Caco-2 (cell line): ENCODE data around the gene ASCL5. TPM values are rescaled to one million over a fixed set of nuclear protein-coding genes. Genes with fewer than 3 reads are reported as not detected.
A peak's percentile ranks its signal among the peaks of the same experiment; 100 is the strongest.

Experiments
- BruUV-seq: library from RNA; stranded (reverse); fragments of 400-500 nt; replicated peaks from 2 replicates; lab custom pipeline; 2021; lab: Mats Ljungman, UMichigan
- CTCF ChIA-PET: fragments of 300-600 bp; sonication (Branson Sonifier 250); formaldehyde crosslinking; loops from one replicate; lab custom pipeline; 2022; ENCODE audit warnings: antibody characterized with exemption; lab: Charles Lee
- POLR2A ChIA-PET: fragments of 300-600 bp; sonication (Branson Sonifier 250); formaldehyde crosslinking; loops from one replicate; lab custom pipeline; 2022; ENCODE audit warnings: antibody characterized with exemption; lab: Charles Lee
- DNase-seq, 2 experiments: peaks; one replicate each; pipeline versions ENCODE4 v3.0.0 to v3.0.0-alpha.2; 2020 to 2022
- H3K27me3 ChIP-seq: replicated peaks from 2 replicates; pipeline ENCODE4 v1.6.0; 2011; ENCODE audit warnings: low read length; ENCODE audit not compliant: control insufficient read depth, insufficient read depth
- H3K36me3 ChIP-seq: 2 replicates; pipeline ENCODE4 v1.5.1; 2011; ENCODE audit warnings: low read length; ENCODE audit not compliant: control insufficient read depth, insufficient read depth
- H3K4me1 ChIP-seq: fragments of 250-450 bp; sonication (Bioruptor Pico); 2 replicates; pipeline ENCODE4 v1.5.1; 2020; ENCODE audit warnings: mild to moderate bottlenecking
- H3K4me3 ChIP-seq: 2 replicates; pipeline ENCODE4 v1.5.1; 2011; ENCODE audit warnings: low read depth, mild to moderate bottlenecking, control low read depth, low read length
- H3K9me3 ChIP-seq: fragments of 250-450 bp; sonication (Bioruptor Pico); 2 replicates; pipeline ENCODE4 v1.5.1; 2020; ENCODE audit warnings: mild to moderate bottlenecking, moderate library complexity
- H3K27ac Mint-ChIP-seq: one replicate; pipeline ENCODE4 v1.8.0; 2022; ENCODE audit warnings: mixed read lengths; ENCODE audit not compliant: unreplicated experiment
- H3K27me3 Mint-ChIP-seq: one replicate; pipeline ENCODE4 v1.8.0; 2022; ENCODE audit warnings: mixed read lengths; ENCODE audit not compliant: insufficient read depth, unreplicated experiment
- H3K36me3 Mint-ChIP-seq: one replicate; pipeline ENCODE4 v1.8.0; 2022; ENCODE audit warnings: mild to moderate bottlenecking, mixed read lengths; ENCODE audit not compliant: insufficient read depth, unreplicated experiment
- H3K4me1 Mint-ChIP-seq: one replicate; pipeline ENCODE4 v1.8.0; 2022; ENCODE audit warnings: low read depth, mixed read lengths; ENCODE audit not compliant: unreplicated experiment
- H3K4me3 Mint-ChIP-seq: one replicate; pipeline ENCODE4 v1.8.0; 2022; ENCODE audit warnings: mild to moderate bottlenecking, moderate library complexity, mixed read lengths; ENCODE audit not compliant: unreplicated experiment
- H3K9me3 Mint-ChIP-seq: one replicate; pipeline ENCODE4 v1.8.0; 2022; ENCODE audit warnings: mixed read lengths; ENCODE audit not compliant: unreplicated experiment
- CTCF ChIP-seq, 2 experiments: fragments of 200-600 bp in 1 of 2; IDR thresholded peaks; 1 replicate in 1 of 2; 2 replicates in 1 of 2; pipeline versions ENCODE4 v1.5.1 to v1.8.0; 2011 to 2022; ENCODE audit warnings: antibody characterized with exemption in 1 of 2, control low read depth in 1 of 2, inconsistent platforms in 1 of 2, low read depth in 1 of 2, low read length in 1 of 2, mild to moderate bottlenecking in 1 of 2, moderate library complexity in 1 of 2; ENCODE audit not compliant: insufficient read depth in 1 of 2, severe bottlenecking in 1 of 2, unreplicated experiment in 1 of 2
- intact Hi-C: fragments of 100-400 bp; cut with micrococcal nuclease; formaldehyde crosslinking; loops from one replicate; pipeline ENCODE4 v1.10.0; 2022; ENCODE audit not compliant: unreplicated experiment
- total RNA-seq: library from RNA; stranded (reverse); gene quantifications from 2 replicates; pipeline ENCODE4 v1.2.3, GENCODE V29; 2022

Gene ASCL5
- total RNA-seq, 1 experiment from 2014 or later, result 0.48 TPM

GRCh38 chr1:201123866-201124265 lies 3.1 kb downstream of the ASCL5 start:
- BruUV-seq, result no TSS peak
- no peaks in the 10 kb centered on the region for H3K4me1 ChIP-seq
- peaks cover 6% of the 10 kb centered on the region for H3K27me3 Mint-ChIP-seq
- H3K4me1 Mint-ChIP-seq, result no peaks in the 10 kb centered on the region
- H3K27ac Mint-ChIP-seq, result no peak overlapping the region
- H3K36me3 Mint-ChIP-seq, result no peaks in the 10 kb centered on the region
- H3K36me3 ChIP-seq, result no peaks in the 10 kb centered on the region
- DNase-seq, result no peak
- no peak overlapping the region for H3K4me3 ChIP-seq
- POLR2A ChIA-PET, result no interaction called here
- no peaks in the 10 kb centered on the region for H3K9me3 Mint-ChIP-seq
- no peak overlapping the region for H3K4me3 Mint-ChIP-seq
- H3K9me3 ChIP-seq, result no peaks in the 10 kb centered on the region
- no peaks in the 10 kb centered on the region; the same call in 1 of the 2 replicates for H3K27me3 ChIP-seq
- no peak for TF ChIP-seq CTCF (IDR thresholded peaks at IDR 0.05; ENCODE audit: insufficient read depth in 1 of 2, low read depth in 1 of 2, low read length in 1 of 2, severe bottlenecking in 1 of 2, unreplicated experiment in 1 of 2)
- intact Hi-C loops, result no loop called here
- CTCF ChIA-PET, result no interaction called here

- intact Hi-C loops, result no loop called here
- Histone ChIP-seq H3K27me3 (no peaks in the 10 kb centered on the region; the same call in 1 of the 2 replicates), H3K9me3 (no peaks in the 10 kb centered on the region), H3K4me1 (no peaks in the 10 kb centered on the region), H3K4me3 (no peak overlapping the region), H3K36me3 (no peaks in the 10 kb centered on the region)
- no TSS peak for BruUV-seq
- Mint-ChIP-seq H3K27ac (no peak overlapping the region), H3K4me3 (no peak overlapping the region), H3K27me3 (peaks cover 6% of the 10 kb centered on the region), H3K36me3 (no peaks in the 10 kb centered on the region), H3K4me1 (no peaks in the 10 kb centered on the region), H3K9me3 (no peaks in the 10 kb centered on the region)
- POLR2A ChIA-PET, result no interaction called here
- no peak for DNase-seq
- TF ChIP-seq CTCF (IDR thresholded peaks at IDR 0.05; ENCODE audit: insufficient read depth in 1 of 2, low read depth in 1 of 2, low read length in 1 of 2, severe bottlenecking in 1 of 2, unreplicated experiment in 1 of 2), result no peak
- CTCF ChIA-PET, result no interaction called here
Observed at GRCh38 chr1:201122321-201122957, 4.5 kb downstream of the ASCL5 start.

- ChIA-PET POLR2A (no interaction called here), CTCF (interaction anchor here (0.6 to 1.1 kb wide), 7 partner anchors 8 to 561 kb away, joined by 3 to 4 read pairs (median 4); no protein-coding TSS in a partner anchor)
- DNase-seq, result peak in 1 of 2 experiments; percentile 42
- no peaks in the 10 kb centered on the region for H3K4me1 Mint-ChIP-seq
- no peaks in the 10 kb centered on the region for H3K4me1 ChIP-seq
- no peaks in the 10 kb centered on the region for H3K36me3 Mint-ChIP-seq
- intact Hi-C loops, result no loop called here
- no peaks in the 10 kb centered on the region; the same call in 1 of the 2 replicates for H3K27me3 ChIP-seq
- H3K27ac Mint-ChIP-seq, result no peak overlapping the region
- peak; percentile 36 to 49 for TF ChIP-seq CTCF (IDR thresholded peaks at IDR 0.05; ENCODE audit: insufficient read depth in 1 of 2, low read depth in 1 of 2, low read length in 1 of 2, severe bottlenecking in 1 of 2, unreplicated experiment in 1 of 2)
- peaks cover 2% of the 10 kb centered on the region for H3K27me3 Mint-ChIP-seq
- H3K4me3 Mint-ChIP-seq, result no peak overlapping the region
- H3K4me3 ChIP-seq, result no peak overlapping the region
- H3K36me3 ChIP-seq, result no peaks in the 10 kb centered on the region
- no TSS peak for BruUV-seq
- no peaks in the 10 kb centered on the region for H3K9me3 ChIP-seq
- H3K9me3 Mint-ChIP-seq, result no peaks in the 10 kb centered on the region
Observed at GRCh38 chr1:201119206-201120197, 7.5 kb downstream of the ASCL5 start.
